ENCODE measurements around the gene UTF1.

- TF ChIP-seq POLR2A (IDR thresholded peaks at IDR 0.05; ENCODE audit: low read depth, low read length) (no peak), POLR2AphosphoS5 (IDR thresholded peaks at IDR 0.05; ENCODE audit: low read depth, low read length) (no peak), TAF1 (IDR thresholded peaks at IDR 0.05; ENCODE audit: low read depth, low read length) (no peak), PAX5 (IDR thresholded peaks at IDR 0.05; ENCODE audit: insufficient read depth, low read length, severe bottlenecking) (no peak), SPI1 (IDR thresholded peaks at IDR 0.05; ENCODE audit: low read depth, low read length) (no peak), POU2F2 (IDR thresholded peaks at IDR 0.05; ENCODE audit: low read depth, low read length) (no peak)
Measured at GRCh38 chr10:133212853-133213494, 17.0 kb upstream of the UTF1 start.
